Heart left ventricle (tissue), 16 donors: ENCODE measurements around the gene MRPS18A. TPM values are rescaled to one million over a fixed set of nuclear protein-coding genes. Genes with fewer than 3 reads are reported as not detected.

Experiments
- ATAC-seq, 4 donors: fragments of 200-7000 bp; cut with Tn5 transposase; one replicate each; pipeline ENCODE4 v1.9.1; 2020 to 2022; ENCODE audit warnings: moderate library complexity in 4 of 4, mild to moderate bottlenecking in 3 of 4, moderate number of reproducible peaks in 1 of 4
- DNase-seq, 5 donors: peaks; one replicate each; pipeline ENCODE4 v3.0.0-alpha.2; 2020
- H3K27ac ChIP-seq, 12 donors: fragments of 200-600 bp; sonication (generic) in 4 of 12; one replicate each; pipeline versions ENCODE4 v1.5.0 to v1.8.0; 2016 to 2022; ENCODE audit warnings: mild to moderate bottlenecking in 2 of 12
- H3K27me3 ChIP-seq, 9 donors: fragments of 200-600 bp; sonication (generic) in 2 of 9; one replicate each; pipeline versions ENCODE4 v1.5.1 to v1.8.0; 2016 to 2022; ENCODE audit warnings: mild to moderate bottlenecking in 3 of 9
- H3K36me3 ChIP-seq, 9 donors: fragments of 200-600 bp; sonication (generic) in 2 of 9; one replicate each; pipeline versions ENCODE4 v1.5.0 to v1.8.0; 2018 to 2022; ENCODE audit warnings: mild to moderate bottlenecking in 2 of 9
- H3K4me1 ChIP-seq, 12 donors: fragments of 200-600 bp; sonication (generic) in 4 of 12; one replicate each; pipeline versions ENCODE4 v1.5.0 to v1.8.0; 2016 to 2022; ENCODE audit warnings: mild to moderate bottlenecking in 3 of 12
- H3K4me3 ChIP-seq, 12 donors: fragments of 200-600 bp; sonication (generic) in 4 of 12; one replicate each; pipeline versions ENCODE4 v1.5.0 to v1.8.0; 2017 to 2022; ENCODE audit warnings: mild to moderate bottlenecking in 9 of 12, moderate library complexity in 4 of 12
- H3K9me3 ChIP-seq, 12 donors: fragments of 200-600 bp; sonication (generic) in 4 of 12; one replicate each; pipeline versions ENCODE4 v1.5.0 to v1.8.0; 2016 to 2022; ENCODE audit warnings: mild to moderate bottlenecking in 1 of 12
- POLR2A ChIP-seq, 2 donors: fragments of 450-650 bp; IDR thresholded peaks; one replicate each; pipeline ENCODE4 v1.6.1; 2017; ENCODE audit warnings: antibody characterized with exemption in 2 of 2, mild to moderate bottlenecking in 2 of 2, moderate library complexity in 2 of 2
- WGBS, 4 donors: extraction: QIAGEN DNeasy Blood & Tissue Kit in 2 of 4; methylation state at CpG; one replicate each; pipeline versions ENCODE4 v1.1.5 to v1.1.7; 2013 to 2018; 5-methylcytosine and 5-hydroxymethylcytosine counted together
- intact Hi-C, 10 donors: fragments of 100-400 bp; cut with DNase I; formaldehyde crosslinking; loops; one replicate each; pipeline versions ENCODE4 v1.11.1 to v1.14.2; 2022
- polyA plus RNA-seq, 2 donors: library from polyadenylated mRNA; stranded (reverse); fragments of 200-250 nt; gene quantifications; one replicate each; pipeline ENCODE4 v1.2.3, GENCODE V29; 2013
- total RNA-seq, 9 donors: library from RNA; depleted of rRNA in 2 of 9; stranded (reverse); fragments of >200 nt in 2 of 9; fragmentation: NEBNext Ultra II Directional in 3 of 9; extraction: Animal tissue kit (Norgen Biotek cat#: 25700) in 3 of 9; gene quantifications; one replicate each; pipeline versions ENCODE4 v1.1.0 to v1.2.4, GENCODE V29; 2016 to 2023
- TF ChIP-seq, protein P1 (sequence below), 12 donors: fragments of 200-600 bp; sonication (generic) in 4 of 12; IDR thresholded peaks; one replicate each; pipeline versions ENCODE4 v1.5.0 to v1.8.0; 2018 to 2022; ENCODE audit warnings: antibody characterized with exemption in 12 of 12, mild to moderate bottlenecking in 5 of 12
- donor health status: ischemic (EF 13 %, LVEDD 7.1; RV severe dilation, severe dysfunction).
- donor health status: healthy with polysubstance abuse.
- donor health status: DM: no; HTN: yes; CAD: no.
- donor health status: DM: no; HTN: no; CAD: no.
- donor health status: ischemic (EF 25% LVEDD 6.9; RV normal size, moderate dysfunction).
- donor health status: ischemic (EF 25% LVEDD 5.7; RV mildly dilated, moderate dysfunction).
- donor health status: healthy.
- donor health status: DM: yes; HTN: yes; CAD: no.
- donor health status: ischemic (EF 35%, LVEDD 5.7; RV mildly dilated, moderate dysfunction).
- donor health status: nonischemic (EF 11% LVEDD 7.7; RV severe dilation, severe dysfunction).
- donor health status: DM: yes; HTN: yes; CAD: no.
- donor health status: PGD.
- donor health status: ischemic (EF 29% LVEDD 5.4; RV normal size, mild dysfunction).
- donor health status: nonischemic (EF 23%, LVEDD 6.1; RV moderate dilation, normal function).

Gene MRPS18A
- total and polyA plus RNA-seq, 11 donors = 37.4 to 105 (median 44.3) TPM

DNA sequence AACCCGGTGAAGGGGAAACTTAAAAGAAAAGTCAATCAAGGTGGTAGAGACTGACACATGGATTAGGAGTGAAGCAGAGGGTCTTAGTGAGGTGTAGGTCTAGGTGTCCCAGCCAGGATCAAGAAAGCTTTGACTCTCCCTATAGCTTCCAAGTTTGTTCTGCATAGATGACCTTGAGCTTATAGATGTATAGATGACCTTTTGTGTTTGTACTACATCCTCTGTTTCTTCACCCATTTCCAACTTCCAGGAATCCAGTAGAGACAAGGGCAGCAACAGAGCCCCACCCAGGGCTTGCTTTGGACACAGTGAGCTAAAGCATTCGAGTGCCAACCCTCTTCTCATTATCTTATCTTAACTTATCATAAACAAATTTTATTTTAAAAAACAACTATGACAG, 1.8 kb upstream of the MRPS18A start:
- TF ChIP-seq, protein P1, sequence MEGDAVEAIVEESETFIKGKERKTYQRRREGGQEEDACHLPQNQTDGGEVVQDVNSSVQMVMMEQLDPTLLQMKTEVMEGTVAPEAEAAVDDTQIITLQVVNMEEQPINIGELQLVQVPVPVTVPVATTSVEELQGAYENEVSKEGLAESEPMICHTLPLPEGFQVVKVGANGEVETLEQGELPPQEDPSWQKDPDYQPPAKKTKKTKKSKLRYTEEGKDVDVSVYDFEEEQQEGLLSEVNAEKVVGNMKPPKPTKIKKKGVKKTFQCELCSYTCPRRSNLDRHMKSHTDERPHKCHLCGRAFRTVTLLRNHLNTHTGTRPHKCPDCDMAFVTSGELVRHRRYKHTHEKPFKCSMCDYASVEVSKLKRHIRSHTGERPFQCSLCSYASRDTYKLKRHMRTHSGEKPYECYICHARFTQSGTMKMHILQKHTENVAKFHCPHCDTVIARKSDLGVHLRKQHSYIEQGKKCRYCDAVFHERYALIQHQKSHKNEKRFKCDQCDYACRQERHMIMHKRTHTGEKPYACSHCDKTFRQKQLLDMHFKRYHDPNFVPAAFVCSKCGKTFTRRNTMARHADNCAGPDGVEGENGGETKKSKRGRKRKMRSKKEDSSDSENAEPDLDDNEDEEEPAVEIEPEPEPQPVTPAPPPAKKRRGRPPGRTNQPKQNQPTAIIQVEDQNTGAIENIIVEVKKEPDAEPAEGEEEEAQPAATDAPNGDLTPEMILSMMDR (IDR thresholded peaks at IDR 0.05) = no peak
- TF ChIP-seq POLR2A (IDR thresholded peaks at IDR 0.05) = no peak
- no peak for ATAC-seq

DNA sequence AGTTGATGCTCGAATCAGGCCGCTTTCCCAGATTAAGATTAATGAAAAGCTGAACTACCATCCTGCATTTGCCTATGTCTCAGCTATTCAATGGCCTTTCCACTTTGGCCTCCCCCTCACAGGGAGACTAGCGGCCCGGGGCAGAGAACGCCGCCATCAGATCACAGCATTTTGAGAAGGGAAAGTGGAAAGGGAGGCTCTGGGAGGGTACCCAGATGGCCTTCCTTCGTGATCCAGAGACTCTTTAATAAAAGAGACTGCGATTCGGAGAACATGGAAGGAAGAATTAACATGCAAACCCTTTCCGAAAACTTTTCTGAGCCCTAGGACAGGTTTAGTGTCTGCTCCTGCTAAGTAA, 533 bp downstream of the MRPS18A start:
- Histone ChIP-seq H3K9me3 (no peaks in the 10 kb centered on the region), H3K27ac (peak overlapping the region; percentile 33 to 88 (median 82)), H3K4me3 (peak overlapping the region; percentile 69 to 97 (median 86)), H3K4me1 (peaks cover 6 to 55% (median 34%) of the 10 kb centered on the region in 12 donors), H3K27me3 (no peaks in the 10 kb centered on the region), H3K36me3 (peaks cover 0 to 10% (median 0%) of the 10 kb centered on the region in 9 donors)
- TF ChIP-seq, protein P1 (IDR thresholded peaks at IDR 0.05) = no peak
- no peak for TF ChIP-seq POLR2A (IDR thresholded peaks at IDR 0.05)
- intact Hi-C loops = no loop called here
- 4 to 8% (median 7%) methylated on average over 10 of the region's 10 CpGs for WGBS, 4 donors
- DNase-seq = no peak
- peak in 1 of 4 donors; percentile 8 for ATAC-seq

More for the DNA sequence above, 1.8 kb upstream of the MRPS18A start:
- H3K4me3 ChIP-seq = no peak overlapping the region
- intact Hi-C loops = loop anchor here in 1 of 10 donors (2.0 kb wide), 1 partner anchor 33 kb away; no protein-coding TSS in a partner anchor
- WGBS, 4 donors = 75 to 83% (median 81%) methylated on average over 2 of the region's 2 CpGs
- H3K4me1 ChIP-seq = peaks cover 6 to 34% (median 21%) of the 10 kb centered on the region in 12 donors
- DNase-seq = no peak
- H3K27me3 ChIP-seq = no peaks in the 10 kb centered on the region
- peaks cover 0 to 4% (median 0%) of the 10 kb centered on the region in 9 donors for H3K36me3 ChIP-seq
- no peak overlapping the region for H3K27ac ChIP-seq
- no peaks in the 10 kb centered on the region for H3K9me3 ChIP-seq

DNA sequence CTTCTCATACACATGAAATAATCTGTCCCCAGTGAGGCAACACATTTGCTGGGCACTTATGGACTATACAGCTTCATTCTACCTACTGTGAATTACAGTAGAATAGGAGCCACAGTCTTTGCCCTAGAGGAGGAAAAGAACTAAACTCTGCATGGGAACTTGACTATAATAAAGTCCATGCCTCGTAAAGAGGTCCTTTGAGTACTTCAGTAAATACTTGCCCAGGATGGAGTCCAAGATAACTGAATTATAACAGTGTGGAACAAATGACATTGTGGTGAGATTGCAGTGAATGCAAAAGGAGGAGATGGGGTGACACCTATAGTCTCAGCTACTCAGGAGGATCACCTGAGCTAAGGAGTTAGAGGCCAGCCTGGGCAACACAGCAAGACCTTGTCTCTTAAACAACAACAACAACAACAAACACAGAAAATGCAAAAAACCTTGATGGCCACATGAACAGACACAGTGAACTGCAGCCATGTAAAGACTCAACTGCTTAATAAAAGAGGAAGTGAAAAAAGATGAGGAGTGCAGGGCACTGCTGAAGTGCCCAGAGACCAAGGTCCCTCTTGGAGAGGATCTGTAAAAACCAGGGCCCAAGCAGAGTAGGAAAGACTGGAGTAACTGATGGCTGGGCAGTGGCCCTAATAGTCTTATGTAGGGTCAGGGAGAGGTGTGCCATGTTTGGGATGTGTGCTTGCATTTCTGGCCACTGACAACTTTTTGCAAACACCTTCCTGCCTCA, 3.7 kb downstream of the MRPS18A start:
- 62 to 79% (median 72%) methylated on average over 1 of the region's 1 CpG for WGBS, 4 donors
- no peaks in the 10 kb centered on the region for H3K27me3 ChIP-seq
- peaks cover 0 to 42% (median 25%) of the 10 kb centered on the region in 9 donors for H3K36me3 ChIP-seq
- no peaks in the 10 kb centered on the region for H3K9me3 ChIP-seq
- H3K4me1 ChIP-seq = peaks cover 6 to 74% (median 44%) of the 10 kb centered on the region in 12 donors
- intact Hi-C loops = loop anchor here in 1 of 10 donors (5.0 kb wide), 1 partner anchor 33 kb away; no protein-coding TSS in a partner anchor
- DNase-seq (no peak), ATAC-seq (no peak)
- no peak overlapping the region for H3K4me3 ChIP-seq
- no peak for TF ChIP-seq POLR2A (IDR thresholded peaks at IDR 0.05)
- TF ChIP-seq, protein P1 (IDR thresholded peaks at IDR 0.05) = no peak
- H3K27ac ChIP-seq = peak overlapping the region in 10 of 12 donors; percentile 26 to 73 (median 58)

DNA sequence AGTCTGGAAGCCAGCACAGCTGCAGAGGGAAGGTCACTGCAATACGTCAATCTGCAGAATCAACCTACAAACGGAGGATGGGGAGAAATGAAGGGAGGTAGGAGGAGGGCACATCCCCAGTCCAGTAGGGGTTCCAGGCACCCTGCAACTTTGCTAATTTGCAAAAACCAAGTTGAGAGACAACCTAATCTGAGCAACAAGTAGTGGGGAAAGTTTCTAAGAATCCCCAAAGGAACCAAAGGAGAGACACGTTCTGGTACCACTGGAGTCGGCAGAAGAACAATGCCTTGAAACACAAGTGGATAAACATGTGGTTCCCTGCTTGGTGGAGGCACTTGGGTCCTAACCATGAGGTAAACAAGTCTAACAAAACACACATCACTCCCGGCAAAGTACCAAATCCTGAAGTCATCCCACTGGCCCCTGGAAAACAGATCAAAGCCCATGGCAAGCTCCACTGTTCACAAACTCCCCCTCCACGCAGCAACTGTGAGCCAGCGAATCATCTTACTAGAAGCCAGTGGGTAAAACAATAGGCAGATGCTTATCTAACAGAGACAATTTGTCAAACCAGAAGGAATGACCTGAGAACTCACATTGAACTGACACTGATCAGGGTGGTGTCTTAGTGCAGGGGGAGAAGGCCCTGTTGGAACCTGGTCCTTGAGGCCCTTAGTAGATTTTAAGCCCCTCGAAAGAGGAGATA, 4.7 kb downstream of the MRPS18A start:
- peak in 2 of 4 donors; percentile 14 to 57 for ATAC-seq
- H3K9me3 ChIP-seq = no peaks in the 10 kb centered on the region
- H3K36me3 ChIP-seq = peaks cover 2 to 52% (median 35%) of the 10 kb centered on the region in 9 donors
- peak overlapping the region in 10 of 12 donors; percentile 35 to 73 (median 60) for H3K27ac ChIP-seq
- no peak for TF ChIP-seq POLR2A (IDR thresholded peaks at IDR 0.05)
- TF ChIP-seq, protein P1 (IDR thresholded peaks at IDR 0.05) = no peak
- H3K4me3 ChIP-seq = no peak overlapping the region
- no peaks in the 10 kb centered on the region for H3K27me3 ChIP-seq
- intact Hi-C loops = loop anchor here in 2 of 10 donors (1.0 to 5.0 kb wide), 2 partner anchors 34 to 35 kb away; no protein-coding TSS in a partner anchor
- WGBS, 4 donors = 53 to 62% (median 60%) methylated on average over 8 of the region's 8 CpGs
- H3K4me1 ChIP-seq = peaks cover 2 to 69% (median 38%) of the 10 kb centered on the region in 12 donors
- peak in 1 of 5 donors; percentile 45 for DNase-seq
